Suprapubic skin (tissue), 4 donors: Measurements from ENCODE around the gene MAST1.

ENCODE experiments used
- CTCF ChIP-seq, 2 donors: fragments of 200-600 bp in 1 of 2; fragments of 450-650 bp in 1 of 2; sonication (generic) in 1 of 2; IDR thresholded peaks; one replicate each; pipeline ENCODE4 v1.5.1; 2016 to 2019; ENCODE audit warnings: antibody characterized with exemption in 2 of 2, mild to moderate bottlenecking in 1 of 2, moderate library complexity in 1 of 2
- POLR2A ChIP-seq, 2 donors: fragments of 450-650 bp; IDR thresholded peaks; one replicate each; pipeline ENCODE4 v1.6.1; 2017; ENCODE audit warnings: antibody characterized with exemption in 2 of 2, mild to moderate bottlenecking in 2 of 2, moderate library complexity in 2 of 2
- POLR2AphosphoS5 ChIP-seq, 3 donors: sonication (generic); formaldehyde crosslinking; IDR thresholded peaks; one replicate each; pipeline ENCODE4 v1.6.1; 2017; ENCODE audit warnings: antibody characterized with exemption in 3 of 3

GRCh38 chr19:12886969-12887747 lies 48.8 kb downstream of the MAST1 start, which contains the start of gene KLF1:
- TF ChIP-seq CTCF (IDR thresholded peaks at IDR 0.05): no peak
- TF ChIP-seq POLR2A (IDR thresholded peaks at IDR 0.05): no peak
- TF ChIP-seq POLR2AphosphoS5 (IDR thresholded peaks at IDR 0.05): no peak
